Measurements from ENCODE around the gene MAP7D2. TPM values are rescaled to one million over a fixed set of nuclear protein-coding genes. Genes with fewer than 3 reads are reported as not detected.

MAP7D2 gene
- total and polyA plus RNA-seq, 9 of the 15 experiments (the other 6 are each of a cell fraction or from before 2014, with no cell fraction given), result 0.01 to 0.04 (median 0.03) TPM; not detected in 4

DNA sequence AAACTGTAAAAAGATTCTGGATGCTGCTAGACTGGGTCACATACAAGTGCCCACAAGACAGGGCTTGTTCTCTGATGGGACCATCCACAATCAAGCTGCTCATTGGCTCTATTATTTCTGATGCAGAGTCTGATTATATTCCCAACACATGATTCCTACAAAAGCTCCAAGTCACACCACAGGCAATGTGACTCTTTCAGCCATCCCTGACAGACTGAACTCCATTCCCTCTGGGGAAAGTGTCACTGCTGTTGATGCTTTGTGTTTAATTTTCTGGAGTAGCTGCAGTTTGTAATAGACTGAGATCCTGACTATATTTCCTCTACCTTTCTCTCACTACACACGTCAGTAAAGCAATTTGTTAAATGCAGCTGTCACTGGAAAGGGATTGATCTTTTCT, 70.5 kb downstream of the MAP7D2 start:
- no peaks in the 10 kb centered on the region for H3K9me1 ChIP-seq (ENCODE audit: control insufficient read depth, insufficient read depth, low read length)
- H3K27me3 ChIP-seq (ENCODE audit: control insufficient read depth in 2 of 2, insufficient read depth in 2 of 2, low read length in 2 of 2), result peaks cover 0 to 8% of the 10 kb centered on the region in 2 experiments; a peak in 1 of 5 replicates
- CTCF ChIA-PET (ENCODE audit: low intra/inter-chr PET ratio), result no interaction called here
- no peaks in the 10 kb centered on the region for H3K36me3 ChIP-seq (ENCODE audit: control insufficient read depth, insufficient read depth, low read length)
- H3K9me3 ChIP-seq (replicated peaks; ENCODE audit: control insufficient read depth, insufficient read depth, low read depth, low read length), result no peaks in the 10 kb centered on the region
- H4K20me1 ChIP-seq (replicated peaks; ENCODE audit: control insufficient read depth, insufficient read depth, low read length), result no peaks in the 10 kb centered on the region
- in situ Hi-C loops (cut with MboI), result no loop called here
- H3K4me2 ChIP-seq (ENCODE audit: insufficient read depth, low read length), result no peak overlapping the region
- H3K9ac ChIP-seq (ENCODE audit: insufficient read depth in 1 of 2, low read depth in 2 of 2, low read length in 2 of 2), result no peak overlapping the region
- no peak for FAIRE-seq
- H3K4me3 ChIP-seq, result no peak overlapping the region
- ATAC-seq, result no peak
- no TSS peak for BruUV-seq (replicated peaks)
- intact Hi-C loops (cut with micrococcal nuclease), result no loop called here
- TF ChIP-seq GATAD2A (IDR thresholded peaks at IDR 0.05) (no peak), STAT5A (IDR thresholded peaks at IDR 0.05; ENCODE audit: borderline replicate concordance, low read length) (no peak), ZNF143 (CRISPR knock-in tag; IDR thresholded peaks at IDR 0.05) (no peak), ZFP36 (IDR thresholded peaks at IDR 0.05; ENCODE audit: low read depth, low read length, partially characterized antibody) (no peak), TAF1 (IDR thresholded peaks at IDR 0.05; ENCODE audit: control insufficient read depth, extremely low read depth, insufficient read depth, low read length, severe bottlenecking) (no peak), EP400 (IDR thresholded peaks at IDR 0.05) (no peak)
- no peak for DNase-seq (ENCODE audit: extremely low read depth in 1 of 4, low spot score in 3 of 4)
- no peaks in the 10 kb centered on the region for H3K79me2 ChIP-seq (ENCODE audit: control insufficient read depth, insufficient read depth, low read length)
- H3K27ac ChIP-seq (ENCODE audit: extremely low read depth, low read depth, low read length), result no peak overlapping the region
- POLR2A ChIA-PET, result no interaction called here
- H3K4me1 ChIP-seq (replicated peaks in 1 of 2; ENCODE audit: control insufficient read depth in 2 of 2, insufficient read depth in 2 of 2, low read length in 2 of 2), result no peaks in the 10 kb centered on the region
- whole genome bisulfite sequencing (ENCODE audit: insufficient coverage, low coverage, missing lambda C conversion rate), result 0% methylated on average over 1 of the region's 1 CpG
- H2AFZ ChIP-seq (ENCODE audit: low read depth, low read length), result no peak overlapping the region

DNA sequence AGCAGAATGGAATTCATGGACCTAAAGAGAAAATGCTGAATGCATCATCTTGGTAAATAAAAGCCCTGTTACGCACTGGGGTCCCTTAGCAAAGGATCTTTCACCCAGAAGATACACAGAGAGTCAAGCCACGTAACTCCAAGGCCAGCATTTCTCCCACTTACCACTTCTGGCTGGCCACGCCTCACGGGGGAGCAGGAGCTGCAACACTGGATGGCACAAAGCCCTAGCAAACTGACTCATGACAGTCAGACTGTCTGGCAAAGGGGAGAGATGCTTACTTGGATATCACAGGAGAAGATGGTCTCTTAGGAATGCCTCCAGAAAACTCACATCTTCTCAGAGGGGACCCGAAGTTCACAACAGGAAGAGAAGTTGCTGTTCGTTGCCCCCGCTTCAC, 74.5 kb downstream of the MAP7D2 start:
- BruUV-seq (replicated peaks), result no TSS peak
- Histone ChIP-seq H3K4me1 (replicated peaks in 1 of 2; ENCODE audit: control insufficient read depth in 2 of 2, insufficient read depth in 2 of 2, low read length in 2 of 2) (no peaks in the 10 kb centered on the region), H3K9me1 (ENCODE audit: control insufficient read depth, insufficient read depth, low read length) (no peaks in the 10 kb centered on the region), H3K27me3 (ENCODE audit: control insufficient read depth in 2 of 2, insufficient read depth in 2 of 2, low read length in 2 of 2) (peaks cover 0 to 8% of the 10 kb centered on the region in 2 experiments; a peak in 2 of 5 replicates), H3K9me3 (replicated peaks; ENCODE audit: control insufficient read depth, insufficient read depth, low read depth, low read length) (no peaks in the 10 kb centered on the region), H3K36me3 (ENCODE audit: control insufficient read depth, insufficient read depth, low read length) (no peaks in the 10 kb centered on the region), H3K4me3 (no peak overlapping the region), H4K20me1 (replicated peaks; ENCODE audit: control insufficient read depth, insufficient read depth, low read length) (no peaks in the 10 kb centered on the region), H3K79me2 (ENCODE audit: control insufficient read depth, insufficient read depth, low read length) (no peaks in the 10 kb centered on the region), H3K9ac (ENCODE audit: insufficient read depth in 1 of 2, low read depth in 2 of 2, low read length in 2 of 2) (no peak overlapping the region), H3K4me2 (ENCODE audit: insufficient read depth, low read length) (no peak overlapping the region), H2AFZ (ENCODE audit: low read depth, low read length) (no peak overlapping the region), H3K27ac (ENCODE audit: extremely low read depth, low read depth, low read length) (no peak overlapping the region)
- FAIRE-seq (no peak), DNase-seq (ENCODE audit: extremely low read depth in 1 of 4, low spot score in 3 of 4) (no peak), ATAC-seq (no peak)
- TF ChIP-seq NCOA1 (IDR thresholded peaks at IDR 0.05; ENCODE audit: low read depth) (no peak), RBM15 (IDR thresholded peaks at IDR 0.05; ENCODE audit: insufficient read depth, low read length) (no peak), NCOA6 (IDR thresholded peaks at IDR 0.05) (no peak), ADNP (tag; IDR thresholded peaks at IDR 0.05) (no peak), ZFP30 (CRISPR knock-in tag; IDR thresholded peaks at IDR 0.05; ENCODE audit: borderline replicate concordance) (no peak)
- CTCF ChIA-PET (ENCODE audit: low intra/inter-chr PET ratio), result no interaction called here
- 0% methylated on average over 6 of the region's 7 CpGs for WGBS (ENCODE audit: insufficient coverage, low coverage, missing lambda C conversion rate)
- in situ Hi-C loops (cut with MboI), result no loop called here
- POLR2A ChIA-PET, result no interaction called here
- intact Hi-C loops (cut with micrococcal nuclease), result no loop called here
